HepG2 (cell line): Measurements from ENCODE around the gene DLL3. TPM values are rescaled to one million over a fixed set of nuclear protein-coding genes. Genes with fewer than 3 reads are reported as not detected.

Experiments
- ATF7-NPFF ChIP-seq: sonication (generic); formaldehyde crosslinking; IDR thresholded peaks from 2 replicates; pipeline ENCODE4 v1.8.1; 2023; ENCODE audit warnings: mild to moderate bottlenecking, low read depth, missing genetic modification reagents, moderate library complexity
- BORCS8-MEF2B ChIP-seq: sonication (generic); formaldehyde crosslinking; IDR thresholded peaks from 2 replicates; pipeline ENCODE4 v1.8.0; 2022; ENCODE audit warnings: mild to moderate bottlenecking, missing genetic modification reagents
- ETV6 ChIP-seq: sonication (generic); formaldehyde crosslinking; conservative IDR thresholded peaks from 2 replicates; pipeline ENCODE4 v1.4.0; 2020; ENCODE audit warnings: missing genetic modification reagents
- FOXM1 ChIP-seq: sonication (generic); formaldehyde crosslinking; IDR thresholded peaks from 2 replicates; pipeline ENCODE4 v1.5.0; 2020; ENCODE audit warnings: missing genetic modification reagents
- HIVEP1 ChIP-seq: sonication (generic); formaldehyde crosslinking; IDR thresholded peaks from 2 replicates; pipeline ENCODE4 v1.4.0; 2020; ENCODE audit warnings: mild to moderate bottlenecking, missing genetic modification reagents
- HOXA5 ChIP-seq: sonication (generic); formaldehyde crosslinking; IDR thresholded peaks from 2 replicates; pipeline ENCODE4 v1.4.0; 2020; ENCODE audit warnings: missing genetic modification reagents
- ISX ChIP-seq: sonication (generic); formaldehyde crosslinking; conservative IDR thresholded peaks from 2 replicates; pipeline ENCODE4 v1.5.0; 2020; ENCODE audit warnings: missing genetic modification reagents
- MATR3 ChIP-seq: sonication (generic); formaldehyde crosslinking; IDR thresholded peaks from 2 replicates; pipeline ENCODE4 v1.4.0; 2020; ENCODE audit warnings: missing genetic modification reagents
- MEF2D ChIP-seq: sonication (generic); formaldehyde crosslinking; IDR thresholded peaks from 2 replicates; pipeline ENCODE4 v1.5.1; 2020; ENCODE audit warnings: mild to moderate bottlenecking, missing genetic modification reagents
- MYNN ChIP-seq: sonication (generic); formaldehyde crosslinking; IDR thresholded peaks from 2 replicates; pipeline ENCODE4 v1.4.0; 2020; ENCODE audit warnings: mild to moderate bottlenecking, low read depth, missing genetic modification reagents
- NFIB ChIP-seq: sonication (generic); formaldehyde crosslinking; IDR thresholded peaks from 2 replicates; pipeline ENCODE4 v1.9.0; 2021; ENCODE audit warnings: missing genetic modification reagents, mild to moderate bottlenecking, borderline replicate concordance
- PAWR ChIP-seq: sonication (generic); formaldehyde crosslinking; IDR thresholded peaks from 2 replicates; pipeline ENCODE4 v1.4.0; 2020; ENCODE audit warnings: missing genetic modification reagents, mild to moderate bottlenecking, borderline replicate concordance
- PCBP1 ChIP-seq: fragments of 200-400 bp; formaldehyde crosslinking; IDR thresholded peaks from 2 replicates; pipeline ENCODE4 v1.6.1; 2017; ENCODE audit warnings: mild to moderate bottlenecking, low read depth, low read length, borderline replicate concordance
- SOX6 ChIP-seq, 2 experiments: fragments of 450-650 bp in 1 of 2; sonication (generic) in 1 of 2; formaldehyde crosslinking in 1 of 2; IDR thresholded peaks; 2 replicates each; pipeline versions ENCODE4 v1.4.0 to v1.6.1; 2017 to 2020; ENCODE audit warnings: antibody characterized with exemption in 1 of 2, mild to moderate bottlenecking in 1 of 2, missing genetic modification reagents in 1 of 2
- SP4 ChIP-seq: sonication (generic); formaldehyde crosslinking; IDR thresholded peaks from 2 replicates; pipeline ENCODE4 v1.8.1; 2023; ENCODE audit warnings: mild to moderate bottlenecking, missing genetic modification reagents
- TSC22D2 ChIP-seq: sonication (generic); formaldehyde crosslinking; IDR thresholded peaks from 2 replicates; pipeline ENCODE4 v1.5.1; 2020; ENCODE audit warnings: missing genetic modification reagents, mild to moderate bottlenecking, borderline replicate concordance
- ZBTB1 ChIP-seq: sonication (generic); formaldehyde crosslinking; IDR thresholded peaks from 2 replicates; pipeline ENCODE4 v1.4.0; 2020; ENCODE audit warnings: missing genetic modification reagents, borderline replicate concordance
- ZFY ChIP-seq: sonication (generic); formaldehyde crosslinking; IDR thresholded peaks from 2 replicates; pipeline ENCODE4 v1.4.0; 2020; ENCODE audit warnings: missing genetic modification reagents
- ZNF136 ChIP-seq: sonication (generic); formaldehyde crosslinking; IDR thresholded peaks from 2 replicates; pipeline ENCODE4 v1.8.1; 2022; ENCODE audit warnings: low read depth, mild to moderate bottlenecking, moderate library complexity, missing genetic modification reagents
- ZNF720 ChIP-seq: sonication (generic); formaldehyde crosslinking; IDR thresholded peaks from 2 replicates; pipeline ENCODE4 v1.4.0; 2020; ENCODE audit warnings: missing genetic modification reagents
- ZNF747 ChIP-seq: sonication (generic); formaldehyde crosslinking; IDR thresholded peaks from 2 replicates; pipeline ENCODE4 v1.8.1; 2023; ENCODE audit warnings: missing genetic modification reagents, mild to moderate bottlenecking, borderline replicate concordance
- ZNF792 ChIP-seq: IDR thresholded peaks from 2 replicates; pipeline ENCODE4 v1.6.1; 2016
- ZNF878 ChIP-seq: sonication (generic); formaldehyde crosslinking; IDR thresholded peaks from 2 replicates; pipeline ENCODE4 v1.8.1; 2023; ENCODE audit warnings: mild to moderate bottlenecking, missing genetic modification reagents, moderate library complexity
- polyA plus RNA-seq, 8 experiments: library from polyadenylated mRNA; depleted of rRNA in 3 of 8; stranded (reverse) in 7 of 8; unstranded in 1 of 8; fragments of >200 nt; fragmentation: Illumina TruSeq in 4 of 8; extraction: Trizol in 4 of 8; gene quantifications; 2 replicates each; pipeline versions ENCODE4 v1.2.1 to v1.2.3, GENCODE V29; 2011 to 2016; ENCODE audit warnings: low read depth in 4 of 8, missing spikeins in 1 of 8, mixed read lengths in 1 of 8; ENCODE audit not compliant: insufficient read depth in 1 of 8
- total RNA-seq, 5 experiments: library from RNA; depleted of rRNA; stranded (reverse); fragments of >200 nt; fragmentation: Illumina TruSeq; extraction: Trizol; gene quantifications; 2 replicates each; pipeline ENCODE4 v1.2.3, GENCODE V29; 2016; ENCODE audit warnings: low read depth in 1 of 5
- TF ChIP-seq, protein P1 (sequence below): sonication (generic); formaldehyde crosslinking; IDR thresholded peaks from 2 replicates; pipeline ENCODE4 v1.8.0; 2022; ENCODE audit warnings: missing genetic modification reagents, mild to moderate bottlenecking, moderate library complexity, borderline replicate concordance
- TF ChIP-seq, protein P2 (sequence below): sonication (generic); formaldehyde crosslinking; IDR thresholded peaks from 2 replicates; pipeline ENCODE4 v1.5.1; 2020; ENCODE audit warnings: mild to moderate bottlenecking, missing genetic modification reagents

DLL3 gene
- total and polyA plus RNA-seq, 2 of the 13 experiments (the other 11 are each of a cell fraction or from before 2014, with no cell fraction given): 0.35 to 0.55 TPM

DNA sequence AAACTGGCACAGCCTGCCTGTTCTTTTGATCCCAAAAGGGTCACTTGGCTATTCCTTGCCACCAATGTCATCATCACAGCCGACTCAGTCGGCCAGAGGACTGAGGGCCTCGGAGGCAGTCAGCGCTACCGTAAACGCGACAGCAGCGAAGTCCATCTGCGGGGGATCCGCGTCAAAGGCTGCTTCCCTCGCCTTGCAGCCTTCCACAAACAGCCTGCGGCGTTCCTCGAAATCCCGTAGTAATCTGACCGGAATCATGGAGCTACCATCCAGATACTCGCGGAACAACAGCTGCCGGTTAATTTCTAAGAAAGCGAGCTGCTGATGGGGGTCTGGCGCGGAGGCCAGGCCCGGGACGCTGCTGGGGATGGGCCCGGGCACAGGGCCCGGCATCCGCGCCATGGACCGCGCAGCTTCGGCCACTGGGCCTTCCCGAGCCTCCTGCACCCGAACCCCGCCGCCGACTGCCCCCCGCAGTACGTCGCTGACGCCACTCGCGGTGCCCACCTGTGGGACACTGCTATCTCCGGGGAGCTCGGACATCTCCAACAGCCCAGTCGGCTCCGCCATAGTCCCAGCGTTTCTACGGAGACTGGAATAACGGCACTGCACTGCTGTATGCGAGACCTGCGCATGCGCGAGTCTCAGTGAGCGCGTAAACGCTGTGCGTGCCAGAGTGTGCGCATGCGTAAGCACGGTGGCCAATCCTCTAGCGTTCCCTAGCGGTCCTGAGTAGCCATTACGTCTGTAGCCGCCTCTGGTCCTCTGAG, 33.7 kb downstream of the DLL3 start, which contains the start of gene EID2B (continued):
- TF ChIP-seq, protein P1, sequence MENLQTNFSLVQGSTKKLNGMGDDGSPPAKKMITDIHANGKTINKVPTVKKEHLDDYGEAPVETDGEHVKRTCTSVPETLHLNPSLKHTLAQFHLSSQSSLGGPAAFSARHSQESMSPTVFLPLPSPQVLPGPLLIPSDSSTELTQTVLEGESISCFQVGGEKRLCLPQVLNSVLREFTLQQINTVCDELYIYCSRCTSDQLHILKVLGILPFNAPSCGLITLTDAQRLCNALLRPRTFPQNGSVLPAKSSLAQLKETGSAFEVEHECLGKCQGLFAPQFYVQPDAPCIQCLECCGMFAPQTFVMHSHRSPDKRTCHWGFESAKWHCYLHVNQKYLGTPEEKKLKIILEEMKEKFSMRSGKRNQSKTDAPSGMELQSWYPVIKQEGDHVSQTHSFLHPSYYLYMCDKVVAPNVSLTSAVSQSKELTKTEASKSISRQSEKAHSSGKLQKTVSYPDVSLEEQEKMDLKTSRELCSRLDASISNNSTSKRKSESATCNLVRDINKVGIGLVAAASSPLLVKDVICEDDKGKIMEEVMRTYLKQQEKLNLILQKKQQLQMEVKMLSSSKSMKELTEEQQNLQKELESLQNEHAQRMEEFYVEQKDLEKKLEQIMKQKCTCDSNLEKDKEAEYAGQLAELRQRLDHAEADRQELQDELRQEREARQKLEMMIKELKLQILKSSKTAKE (CRISPR knock-in tag): no peak
- TF ChIP-seq HIVEP1 (CRISPR knock-in tag) (no peak; the same call in 1 of the 2 replicates), ZNF136 (no peak), ZNF747 (CRISPR knock-in tag) (no peak), NFIB (CRISPR knock-in tag) (no peak), ISX (CRISPR knock-in tag) (no peak), ZNF720 (CRISPR knock-in tag) (no peak), ETV6 (CRISPR knock-in tag) (peak; percentile 55; the same call in 1 of the 2 replicates), MYNN (CRISPR knock-in tag) (no peak), FOXM1 (CRISPR knock-in tag) (no peak), TSC22D2 (CRISPR knock-in tag) (no peak), HOXA5 (no peak), PAWR (CRISPR knock-in tag) (0 out of 2 replicates have a peak, but pooled peaks have one; percentile 55), ZBTB1 (CRISPR knock-in tag) (no peak), BORCS8-MEF2B (no peak), PCBP1 (no peak), ZFY (CRISPR knock-in tag) (peak; percentile 96), SP4 (CRISPR knock-in tag) (no peak), MATR3 (CRISPR knock-in tag) (no peak; the same call in 1 of the 2 replicates), SOX6 (IDR thresholded peaks at IDR 0.05) (no peak), SOX6 (CRISPR knock-in tag; IDR thresholded peaks at IDR 0.05) (no peak), ATF7-NPFF (0 out of 2 replicates have a peak, but pooled peaks have one; percentile 32), MEF2D (CRISPR knock-in tag) (no peak), ZNF792 (no peak), ZNF878 (CRISPR knock-in tag) (no peak)
- TF ChIP-seq, protein P2, sequence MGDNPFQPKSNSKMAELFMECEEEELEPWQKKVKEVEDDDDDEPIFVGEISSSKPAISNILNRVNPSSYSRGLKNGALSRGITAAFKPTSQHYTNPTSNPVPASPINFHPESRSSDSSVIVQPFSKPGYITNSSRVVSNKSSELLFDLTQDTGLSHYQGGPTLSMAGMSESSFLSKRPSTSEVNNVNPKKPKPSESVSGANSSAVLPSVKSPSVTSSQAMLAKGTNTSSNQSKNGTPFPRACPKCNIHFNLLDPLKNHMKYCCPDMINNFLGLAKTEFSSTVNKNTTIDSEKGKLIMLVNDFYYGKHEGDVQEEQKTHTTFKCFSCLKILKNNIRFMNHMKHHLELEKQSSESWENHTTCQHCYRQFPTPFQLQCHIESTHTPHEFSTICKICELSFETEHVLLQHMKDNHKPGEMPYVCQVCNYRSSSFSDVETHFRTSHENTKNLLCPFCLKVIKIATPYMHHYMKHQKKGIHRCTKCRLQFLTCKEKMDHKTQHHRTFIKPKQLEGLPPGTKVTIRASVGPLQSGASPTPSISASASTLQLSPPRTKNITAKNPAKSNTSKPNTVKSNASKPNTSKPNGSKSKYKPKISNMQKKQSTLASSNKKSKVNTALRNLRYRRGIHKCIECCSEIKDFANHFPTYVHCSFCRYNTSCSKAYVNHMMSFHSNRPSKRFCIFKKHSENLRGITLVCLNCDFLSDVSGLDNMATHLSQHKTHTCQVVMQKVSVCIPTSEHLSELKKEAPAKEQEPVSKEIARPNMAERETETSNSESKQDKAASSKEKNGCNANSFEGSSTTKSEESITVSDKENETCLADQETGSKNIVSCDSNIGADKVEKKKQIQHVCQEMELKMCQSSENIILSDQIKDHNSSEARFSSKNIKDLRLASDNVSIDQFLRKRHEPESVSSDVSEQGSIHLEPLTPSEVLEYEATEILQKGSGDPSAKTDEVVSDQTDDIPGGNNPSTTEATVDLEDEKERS (CRISPR knock-in tag): no peak
